T47D (cell line): ENCODE data around the gene OPA3.

ENCODE experiments used
- DNase-seq, 2 experiments: peaks; one replicate each; pipeline versions ENCODE4 v3.0.0 to v3.0.0-alpha.2; 2011 to 2012; ENCODE audit warnings: low read depth in 1 of 2, low spot score in 1 of 2
- JUND ChIP-seq: IDR thresholded peaks from 2 replicates; pipeline ENCODE4 v1.6.1; 2012; ENCODE audit warnings: low read depth
- in situ Hi-C: cut with HindIII; loops from 2 replicates; pipeline ENCODE4 v1.10.0; 2016; ENCODE audit warnings: low sequenced_read_pairs, low pct_unique_long_range_greater_than_20kb

OPA3 gene

DNA sequence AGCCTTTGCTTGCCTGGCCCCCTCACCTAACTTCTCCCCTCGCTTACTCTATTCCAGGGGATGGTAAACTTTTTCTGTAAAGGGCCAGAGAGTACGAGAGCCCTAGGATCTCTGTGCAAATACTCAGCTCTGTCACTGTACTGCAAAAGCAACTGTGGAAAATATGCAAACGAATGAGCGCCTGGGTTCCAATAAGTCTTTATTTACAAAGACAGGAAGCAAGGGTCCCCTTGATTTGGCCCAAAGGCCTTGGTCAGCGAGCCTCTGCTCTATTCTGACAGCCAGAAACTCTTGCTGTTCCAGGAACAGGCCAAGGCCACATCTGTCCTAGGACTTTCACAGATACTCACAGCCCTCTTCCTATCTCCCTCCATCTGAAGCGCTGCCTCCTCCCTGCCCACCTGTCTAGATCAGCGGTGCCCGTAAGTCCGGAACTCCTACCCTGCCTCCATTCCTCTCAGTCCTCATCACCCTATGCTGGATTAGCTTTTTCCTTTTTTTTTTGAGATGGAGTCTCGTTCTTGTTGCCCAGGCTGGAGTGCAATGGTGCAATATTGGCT is 37.3 kb downstream of the OPA3 start:
- no peak for DNase-seq
- no peak for TF ChIP-seq JUND
- in situ Hi-C loops = no loop called here

DNA sequence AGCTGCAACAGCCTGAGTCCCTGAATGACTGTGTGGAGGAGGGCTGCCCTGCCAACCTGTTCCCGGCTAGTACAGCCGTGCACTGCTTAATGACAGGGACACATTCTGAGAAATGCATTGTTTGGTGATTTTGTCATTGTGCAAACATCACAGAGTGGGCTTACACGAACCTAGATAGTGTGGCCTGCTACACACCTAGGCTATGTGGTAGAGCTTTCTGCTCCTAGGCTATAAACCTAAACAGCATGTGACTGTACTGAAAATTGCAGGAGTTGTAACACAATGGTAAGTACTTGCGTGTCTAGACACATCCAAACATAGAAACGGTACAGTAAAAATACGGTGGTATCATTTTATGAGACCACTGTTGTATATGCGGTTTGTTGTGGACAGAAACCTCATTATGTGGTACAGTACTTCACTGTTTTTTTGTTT is 42.4 kb downstream of the OPA3 start:
- DNase-seq = no peak
- TF ChIP-seq JUND = no peak
- in situ Hi-C loops = no loop called here

DNA sequence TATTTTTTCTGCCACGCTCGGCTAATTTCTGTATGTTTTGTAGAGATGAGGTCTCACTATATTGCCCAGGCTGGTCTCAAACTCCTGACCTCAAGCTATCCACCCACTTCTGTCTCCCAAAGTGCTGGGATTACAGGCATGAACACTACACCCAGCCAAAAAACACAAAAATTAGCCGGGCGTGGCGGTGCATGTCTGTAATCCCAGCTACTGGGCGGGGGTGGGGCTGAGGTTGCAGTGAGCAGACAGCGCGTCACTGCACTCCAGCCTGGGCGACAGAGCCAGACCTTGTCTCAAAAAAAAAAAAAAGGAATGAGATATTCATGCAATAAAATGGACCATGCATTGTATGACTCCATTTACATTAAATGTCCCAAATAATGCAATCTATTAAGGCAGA is 45.1 kb downstream of the OPA3 start:
- TF ChIP-seq JUND = no peak
- in situ Hi-C loops = no loop called here
- DNase-seq = no peak

DNA sequence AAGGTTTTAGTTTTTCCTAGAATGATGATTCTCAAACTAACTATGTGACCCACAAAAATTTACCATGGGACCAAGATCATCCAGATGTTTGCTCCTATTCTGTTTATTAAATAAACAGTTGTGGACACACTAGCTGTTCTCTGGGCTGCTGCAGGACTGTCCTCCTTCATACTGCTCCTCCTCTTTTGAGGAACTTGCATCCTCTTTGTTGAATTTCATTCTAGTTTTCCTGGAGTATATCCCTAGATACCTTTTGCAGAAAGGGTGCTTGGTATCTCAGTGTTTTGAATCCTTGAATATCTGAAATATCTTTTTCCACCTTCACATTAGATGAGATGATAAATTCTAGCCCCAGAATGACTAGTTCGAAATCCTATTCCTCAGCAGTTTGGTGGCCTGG is 53.3 kb downstream of the OPA3 start:
- DNase-seq = no peak
- TF ChIP-seq JUND = no peak
- in situ Hi-C loops = no loop called here

DNA sequence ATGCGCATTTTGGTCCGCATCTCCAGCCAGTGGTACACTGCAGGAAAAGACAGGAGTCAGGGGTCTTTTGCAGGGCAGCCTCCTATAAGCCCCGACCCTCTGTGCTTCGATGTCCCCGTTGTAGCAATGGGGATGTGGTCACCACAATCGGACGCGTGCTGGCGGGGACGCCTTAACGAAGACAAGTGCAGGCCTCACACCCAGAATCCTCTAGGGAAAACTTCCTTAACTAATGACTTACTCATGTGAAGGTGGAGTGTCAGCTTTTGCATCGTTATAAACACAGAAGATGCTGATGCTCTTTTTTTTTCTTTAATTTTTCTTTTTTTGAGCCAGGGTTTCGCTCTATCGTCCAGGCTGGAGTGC is 55.2 kb downstream of the OPA3 start:
- in situ Hi-C loops = no loop called here
- no peak for TF ChIP-seq JUND
- DNase-seq = no peak

DNA sequence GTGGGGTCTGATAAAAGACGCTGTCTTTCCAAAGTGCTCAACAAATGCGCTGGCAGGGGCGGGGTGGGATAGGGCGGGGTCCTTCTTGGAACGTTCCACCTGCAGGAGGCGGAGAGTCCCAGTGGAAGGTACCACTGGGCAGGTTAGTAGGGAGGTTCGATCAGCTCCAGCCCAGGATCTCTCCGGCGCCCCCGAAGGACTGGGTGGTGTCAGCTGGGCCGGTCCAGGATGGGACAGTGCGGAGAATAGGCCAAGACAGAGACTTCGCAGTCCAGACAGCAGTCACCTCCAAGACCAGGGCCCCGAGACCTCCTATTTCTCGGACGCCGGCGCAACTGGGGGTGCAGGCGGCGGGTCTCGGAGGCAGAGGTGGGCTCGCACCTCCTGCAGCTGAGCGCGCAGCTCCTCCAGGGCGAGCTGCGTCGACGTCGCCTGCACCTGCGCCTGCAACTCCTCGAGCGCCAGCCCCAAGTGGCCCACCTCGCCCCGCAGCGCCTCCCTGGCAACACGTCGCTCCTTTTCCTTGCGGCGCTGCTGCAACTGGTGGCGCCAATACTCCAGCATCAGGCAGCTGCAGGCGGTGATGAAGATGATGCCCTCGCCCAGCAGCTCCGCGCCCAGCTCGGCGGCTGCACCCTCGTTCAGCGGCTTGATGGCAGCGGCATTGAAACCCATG is 55.7 kb downstream of the OPA3 start:
- in situ Hi-C loops = no loop called here
- TF ChIP-seq JUND = no peak
- peak in 1 of 2 experiments; percentile 95 for DNase-seq

DNA sequence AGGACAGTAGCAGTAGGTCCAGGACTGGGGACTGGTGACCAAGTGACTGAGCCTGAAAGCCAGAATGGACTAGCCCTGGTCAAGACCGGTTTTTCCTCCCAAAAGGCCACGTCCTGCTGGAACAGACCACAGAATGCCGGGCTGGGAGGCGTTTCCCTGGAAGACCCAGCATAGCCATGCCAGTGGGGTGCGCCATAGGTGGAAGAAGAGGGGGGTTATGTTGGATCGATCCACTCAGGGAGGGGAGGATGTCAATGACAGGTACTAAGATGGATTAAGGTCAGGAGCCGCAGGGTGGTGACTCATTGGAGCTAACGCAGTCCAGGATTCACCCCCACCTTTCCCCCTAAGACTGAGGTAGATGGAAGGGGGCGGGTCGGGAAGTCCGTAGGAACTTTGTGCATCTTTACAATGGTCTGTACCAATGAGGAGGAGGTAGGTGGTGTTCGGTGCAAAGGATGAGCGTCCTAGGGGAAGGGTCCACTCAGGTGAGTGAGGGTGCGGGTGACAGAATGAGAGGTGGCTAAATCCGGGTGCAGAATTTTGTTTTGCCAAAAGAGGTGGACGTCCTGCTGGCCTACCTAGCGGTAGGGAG is 56.4 kb downstream of the OPA3 start:
- DNase-seq = peak in 1 of 2 experiments; percentile 93
- in situ Hi-C loops = no loop called here
- peak; percentile 20; the same call in 1 of the 2 replicates for TF ChIP-seq JUND

DNA sequence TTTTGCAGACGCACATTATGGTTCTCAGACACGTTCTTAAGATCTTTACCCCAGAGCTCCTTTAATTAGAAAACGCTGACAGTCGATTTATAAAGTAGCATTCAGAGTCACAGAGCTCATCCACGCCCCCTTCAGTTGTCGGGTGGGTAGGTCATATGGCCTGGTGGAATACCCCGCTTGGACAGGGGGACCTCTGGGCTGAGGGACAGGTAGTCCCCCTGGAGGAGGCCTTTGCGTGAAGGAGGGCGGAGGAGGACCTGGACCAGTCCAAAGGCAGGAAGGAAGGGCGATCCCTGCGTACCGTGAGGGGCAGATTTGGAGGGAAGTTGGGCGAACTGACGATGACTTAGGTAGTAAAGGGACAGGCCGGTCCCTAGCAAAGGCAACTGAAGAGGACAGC is 56.9 kb downstream of the OPA3 start:
- DNase-seq = no peak
- in situ Hi-C loops = no loop called here
- TF ChIP-seq JUND = no peak

DNA sequence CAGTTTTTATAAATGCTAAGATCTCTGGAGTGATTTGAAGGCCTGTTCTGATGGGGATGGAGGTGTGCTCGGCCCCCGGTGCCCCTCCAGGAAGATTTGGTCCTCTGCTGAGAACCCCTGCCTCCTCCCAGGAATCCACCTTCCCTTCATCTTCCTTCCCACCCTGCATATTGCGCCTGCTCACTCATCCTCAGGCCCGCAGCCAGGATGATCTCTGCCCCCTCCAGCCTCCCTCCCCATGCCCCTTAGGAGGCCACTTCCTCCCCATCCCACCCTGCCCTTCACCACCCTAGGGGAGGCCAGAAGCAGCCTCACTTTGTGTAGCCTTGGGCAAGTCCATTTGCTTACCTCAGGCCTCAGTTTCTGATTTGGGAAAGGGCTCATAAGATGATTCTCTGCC is 57.6 kb downstream of the OPA3 start:
- TF ChIP-seq JUND = no peak
- in situ Hi-C loops = no loop called here
- DNase-seq = no peak

DNA sequence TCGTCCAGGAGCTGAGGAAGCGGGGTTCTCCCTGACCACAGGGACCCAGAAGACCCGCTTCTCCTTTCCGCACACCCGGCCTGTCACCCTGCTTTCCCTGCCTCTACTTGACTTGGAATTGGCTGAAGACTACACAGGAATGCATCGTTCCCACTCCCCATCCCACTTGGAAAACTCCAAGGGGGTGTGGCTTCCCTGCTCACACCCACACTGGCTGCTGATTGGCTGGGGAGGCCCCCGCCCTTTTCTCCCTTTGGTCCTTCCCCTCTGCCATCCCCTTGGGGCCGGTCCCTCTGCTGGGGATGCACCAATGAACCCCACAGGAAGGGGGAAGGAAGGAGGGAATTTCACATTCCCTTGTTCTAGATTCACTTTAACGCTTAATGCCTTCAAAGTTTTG is 58.5 kb downstream of the OPA3 start:
- no peak for TF ChIP-seq JUND
- in situ Hi-C loops = no loop called here
- peak in 1 of 2 experiments; percentile 93 for DNase-seq

DNA sequence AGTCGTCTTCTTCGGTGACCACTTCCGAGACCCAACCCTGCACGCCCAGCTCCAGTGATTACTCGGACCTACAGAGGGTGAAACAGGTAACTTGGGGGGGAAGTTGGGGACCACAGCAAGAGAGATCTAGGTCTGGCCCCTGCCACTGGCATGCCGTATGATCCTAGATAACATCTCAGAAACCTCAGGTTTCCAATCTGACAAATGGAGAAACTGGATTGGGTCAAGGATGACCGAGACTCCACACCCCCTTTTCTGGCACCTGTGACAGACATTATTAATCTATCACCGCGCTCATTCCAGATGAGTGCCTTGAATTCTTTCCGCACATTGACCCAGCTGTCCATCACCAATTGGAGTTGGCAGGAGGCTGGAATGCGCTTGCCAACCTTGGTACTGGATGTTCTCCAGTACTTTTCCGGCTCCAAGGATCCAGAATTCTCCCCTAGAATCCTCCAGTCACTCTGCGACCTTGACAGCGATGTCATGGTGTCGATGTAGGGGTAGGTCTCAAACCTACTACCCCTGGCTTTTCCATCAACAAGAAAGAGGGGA is 60.0 kb downstream of the OPA3 start:
- in situ Hi-C loops = no loop called here
- DNase-seq = no peak

DNA sequence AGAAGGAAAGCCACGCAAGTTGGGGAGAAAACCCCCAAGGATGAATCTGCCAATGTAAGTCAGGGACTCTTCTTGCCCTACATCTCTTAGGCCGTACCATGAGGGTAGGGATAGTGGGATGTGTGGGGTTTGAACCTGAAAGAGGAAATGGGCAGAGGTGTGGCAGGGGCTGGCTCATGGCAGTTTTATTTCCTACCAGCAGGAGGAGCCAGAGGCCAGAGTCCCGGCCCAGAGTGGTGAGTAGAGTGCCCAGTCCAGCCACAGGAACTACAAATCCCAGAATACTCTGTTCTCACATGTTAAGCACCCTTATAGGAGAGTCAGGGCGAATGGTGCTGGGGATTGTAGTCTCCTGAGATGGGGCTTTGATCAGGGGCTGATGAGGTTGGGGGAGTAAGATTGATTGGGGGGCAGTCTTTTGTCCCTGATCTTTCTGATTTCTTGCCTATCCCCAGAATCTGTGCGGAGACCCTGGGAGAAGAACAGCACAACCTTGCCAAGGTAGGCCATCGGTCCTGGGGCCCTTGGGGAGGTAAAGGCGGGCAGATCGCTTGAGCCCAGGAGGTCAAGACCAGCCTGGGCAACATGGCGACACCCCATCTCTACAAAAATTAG is 60.9 kb downstream of the OPA3 start:
- TF ChIP-seq JUND = no peak
- DNase-seq = peak; percentile 69 to 86
- in situ Hi-C loops = no loop called here

More for the DNA sequence above, 60.0 kb downstream of the OPA3 start:
- no peak for TF ChIP-seq JUND
